Measurements from ENCODE around the gene MINAR2.

The MINAR2 gene

DNA sequence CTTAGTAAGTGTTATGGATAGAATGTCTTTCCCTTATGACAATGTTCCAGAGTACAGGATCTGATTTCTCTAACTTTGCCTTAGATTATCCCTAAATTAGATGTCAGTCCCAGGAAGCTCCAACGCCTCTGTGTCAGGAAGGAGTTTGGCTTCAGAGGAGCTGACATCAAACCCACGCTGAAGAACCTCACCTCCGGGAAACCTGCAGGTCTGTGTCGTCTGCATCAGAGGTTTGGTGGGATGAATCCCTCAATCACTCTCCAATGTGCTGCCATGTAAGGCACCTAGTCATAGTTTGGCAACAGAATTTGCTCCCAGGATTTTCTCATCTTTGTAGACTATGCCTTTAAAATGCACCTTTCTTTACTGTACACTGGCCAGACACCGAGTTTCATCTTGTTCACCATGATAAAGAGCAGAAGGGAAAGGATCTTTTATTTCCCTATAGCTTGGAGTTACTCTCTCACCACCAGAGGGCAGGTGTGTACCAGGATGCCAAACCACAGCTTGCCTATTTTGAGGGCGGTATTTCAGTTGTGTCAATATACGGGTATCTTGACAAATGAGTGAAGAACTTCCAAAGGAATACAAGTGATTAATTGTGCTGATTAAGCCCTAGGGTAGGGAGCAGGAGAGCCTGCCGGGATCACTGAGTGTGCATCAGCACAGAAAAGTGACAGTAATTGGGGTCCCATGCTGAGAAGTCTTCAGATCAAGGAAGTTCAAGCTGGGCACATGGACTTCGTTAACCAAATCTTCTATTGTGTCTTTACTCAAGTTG lies 23.4 kb downstream of the MINAR2 start:
- peak; percentile 57 for DNase-seq

DNA sequence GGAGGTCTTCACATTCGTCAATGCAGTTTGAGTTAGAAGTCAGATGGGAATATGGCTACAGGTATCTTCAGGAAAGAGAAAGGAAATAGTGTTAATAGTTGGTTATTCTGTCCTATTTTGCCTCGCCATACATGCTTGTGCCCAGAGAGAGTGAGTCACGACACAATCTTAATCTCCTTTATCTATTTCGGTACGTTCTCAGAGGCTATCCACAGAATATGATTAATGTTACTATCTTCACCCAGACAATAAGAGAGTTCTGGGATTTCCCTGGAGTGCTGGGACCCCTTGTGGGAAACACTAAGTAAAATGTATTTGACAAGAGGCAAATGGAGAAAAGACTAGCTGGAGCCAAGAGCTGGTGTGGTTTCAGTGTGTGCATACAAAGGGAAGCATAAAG lies 25.5 kb downstream of the MINAR2 start:
- DNase-seq: no peak

DNA sequence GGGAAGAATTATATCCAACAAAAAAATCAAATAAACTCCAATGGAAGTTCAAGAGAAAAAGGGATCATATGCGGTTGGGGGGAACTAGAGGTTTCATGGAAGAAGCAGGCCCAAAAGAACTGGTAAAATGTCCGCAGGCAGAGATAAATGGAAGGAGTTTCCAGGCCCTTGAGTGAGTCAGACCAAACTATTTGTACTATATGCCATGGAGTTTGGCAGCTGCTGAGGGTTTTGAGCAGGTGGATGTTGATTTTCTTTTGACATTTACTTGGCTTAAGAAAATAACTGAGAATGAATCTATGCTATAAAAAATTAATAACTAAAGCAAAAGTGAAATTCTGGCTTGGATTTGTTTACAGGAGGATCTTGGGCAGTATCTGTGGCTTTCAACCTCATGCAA lies 33.7 kb downstream of the MINAR2 start:
- DNase-seq: no peak

DNA sequence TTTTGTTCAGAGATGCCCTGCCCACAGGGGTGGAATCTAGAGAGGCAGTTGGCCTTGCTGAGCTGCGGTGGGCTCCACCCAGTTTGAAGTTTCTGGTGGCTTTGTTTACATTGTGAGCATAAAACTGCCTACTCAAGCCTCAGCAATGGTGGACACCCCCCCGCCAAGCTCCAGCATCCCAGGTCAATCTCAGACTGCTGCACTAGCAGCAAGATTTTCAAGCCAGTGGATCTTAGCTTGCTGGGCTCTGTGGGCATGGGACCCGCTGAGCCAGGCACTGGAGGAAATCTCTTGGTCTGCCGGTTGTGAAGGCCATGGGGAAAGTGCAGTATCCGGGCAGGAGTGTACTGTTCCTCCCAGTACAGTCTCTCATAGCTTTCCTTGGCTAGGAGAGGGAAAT lies 55.5 kb downstream of the MINAR2 start:
- no peak for DNase-seq

DNA sequence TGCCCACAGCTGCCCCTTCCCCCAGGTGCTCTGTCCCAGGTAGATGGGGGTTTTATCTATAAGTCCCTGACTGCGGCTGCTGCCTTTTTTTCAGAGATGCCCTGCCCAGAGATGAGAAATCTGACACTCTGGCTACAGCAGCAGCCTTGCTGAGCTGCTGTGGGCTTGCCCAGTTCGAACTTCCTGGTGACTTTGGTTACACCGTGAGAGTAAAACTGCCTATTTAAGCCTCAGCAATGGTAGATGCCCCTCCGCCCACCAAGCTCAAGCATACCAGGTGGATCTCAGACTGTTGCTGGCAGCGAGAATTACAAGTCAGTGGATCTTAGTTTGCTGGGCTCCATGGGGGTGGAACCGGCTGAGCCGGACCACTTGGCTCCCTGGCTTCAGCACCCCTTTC lies 56.8 kb downstream of the MINAR2 start:
- DNase-seq: no peak

DNA sequence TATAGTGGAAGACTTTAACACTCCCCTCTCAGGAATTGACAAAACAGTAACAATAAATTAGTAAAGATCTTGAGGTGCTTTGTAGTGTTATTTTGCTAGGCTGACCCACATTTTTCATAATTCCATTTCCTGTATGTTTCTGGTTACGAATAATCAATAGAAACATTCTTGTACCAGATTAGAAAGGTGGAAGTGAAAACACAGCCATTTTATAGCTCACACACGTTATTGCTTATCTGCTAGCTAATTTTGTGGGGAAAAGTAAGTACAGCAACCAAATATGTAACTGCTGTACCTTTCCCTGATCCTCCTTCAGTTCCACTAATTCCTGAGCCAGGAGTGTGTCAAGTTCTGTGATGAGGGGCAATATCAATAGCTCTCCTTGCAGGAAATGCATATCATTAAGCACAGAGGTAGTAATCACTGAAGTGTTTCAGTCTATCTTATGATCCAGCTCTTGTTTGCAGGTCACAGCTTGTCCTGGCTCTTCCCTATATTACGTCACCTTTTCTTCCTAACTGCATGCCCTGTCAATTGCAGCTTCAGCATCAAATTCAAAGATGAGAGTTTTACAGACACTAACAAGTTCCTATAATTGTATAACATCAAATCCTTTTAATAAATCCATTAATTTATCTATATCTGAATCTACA lies 59.4 kb downstream of the MINAR2 start:
- DNase-seq: no peak

All from fibroblast of skin of abdomen (primary cell).